WI38 (cell line): ENCODE data around the gene SLC7A7.
"Not testable (repeated sequence)": the region's sequence is repeated elsewhere in the genome, so short reads cannot be mapped to it uniquely, and the experiment has no call there.

Source experiments
- H3K4me3 ChIP-seq: 2 replicates; pipeline ENCODE4 v1.5.1; 2011; ENCODE audit warnings: low read depth, mild to moderate bottlenecking, control low read depth, low read length
- TF ChIP-seq, protein P1 (sequence below): IDR thresholded peaks from 2 replicates; pipeline ENCODE4 v1.5.1; 2012; ENCODE audit warnings: low read depth, mild to moderate bottlenecking, control low read depth, low read length

The SLC7A7 gene

DNA sequence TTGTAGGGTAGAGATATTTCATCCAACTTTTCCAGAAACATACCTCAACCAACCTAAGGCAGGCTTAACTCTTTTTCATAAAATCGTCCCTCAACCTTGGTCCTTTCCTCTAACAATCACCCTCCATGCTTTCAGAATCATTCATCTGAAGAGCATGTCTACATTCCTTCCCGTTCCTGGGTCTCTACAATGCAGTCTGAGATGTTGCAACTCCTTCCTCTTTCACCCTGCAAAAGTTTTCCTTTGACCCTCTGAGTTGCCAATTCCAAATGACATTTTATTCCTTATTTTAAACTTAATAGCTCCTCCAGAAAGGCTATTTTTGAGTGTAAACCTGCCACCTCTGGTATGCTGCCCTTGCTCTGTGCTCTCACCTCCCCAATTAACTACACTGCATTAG is 16.7 kb downstream of the SLC7A7 start:
- TF ChIP-seq, protein P1, sequence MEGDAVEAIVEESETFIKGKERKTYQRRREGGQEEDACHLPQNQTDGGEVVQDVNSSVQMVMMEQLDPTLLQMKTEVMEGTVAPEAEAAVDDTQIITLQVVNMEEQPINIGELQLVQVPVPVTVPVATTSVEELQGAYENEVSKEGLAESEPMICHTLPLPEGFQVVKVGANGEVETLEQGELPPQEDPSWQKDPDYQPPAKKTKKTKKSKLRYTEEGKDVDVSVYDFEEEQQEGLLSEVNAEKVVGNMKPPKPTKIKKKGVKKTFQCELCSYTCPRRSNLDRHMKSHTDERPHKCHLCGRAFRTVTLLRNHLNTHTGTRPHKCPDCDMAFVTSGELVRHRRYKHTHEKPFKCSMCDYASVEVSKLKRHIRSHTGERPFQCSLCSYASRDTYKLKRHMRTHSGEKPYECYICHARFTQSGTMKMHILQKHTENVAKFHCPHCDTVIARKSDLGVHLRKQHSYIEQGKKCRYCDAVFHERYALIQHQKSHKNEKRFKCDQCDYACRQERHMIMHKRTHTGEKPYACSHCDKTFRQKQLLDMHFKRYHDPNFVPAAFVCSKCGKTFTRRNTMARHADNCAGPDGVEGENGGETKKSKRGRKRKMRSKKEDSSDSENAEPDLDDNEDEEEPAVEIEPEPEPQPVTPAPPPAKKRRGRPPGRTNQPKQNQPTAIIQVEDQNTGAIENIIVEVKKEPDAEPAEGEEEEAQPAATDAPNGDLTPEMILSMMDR = no peak
- H3K4me3 ChIP-seq = no peak overlapping the region

DNA sequence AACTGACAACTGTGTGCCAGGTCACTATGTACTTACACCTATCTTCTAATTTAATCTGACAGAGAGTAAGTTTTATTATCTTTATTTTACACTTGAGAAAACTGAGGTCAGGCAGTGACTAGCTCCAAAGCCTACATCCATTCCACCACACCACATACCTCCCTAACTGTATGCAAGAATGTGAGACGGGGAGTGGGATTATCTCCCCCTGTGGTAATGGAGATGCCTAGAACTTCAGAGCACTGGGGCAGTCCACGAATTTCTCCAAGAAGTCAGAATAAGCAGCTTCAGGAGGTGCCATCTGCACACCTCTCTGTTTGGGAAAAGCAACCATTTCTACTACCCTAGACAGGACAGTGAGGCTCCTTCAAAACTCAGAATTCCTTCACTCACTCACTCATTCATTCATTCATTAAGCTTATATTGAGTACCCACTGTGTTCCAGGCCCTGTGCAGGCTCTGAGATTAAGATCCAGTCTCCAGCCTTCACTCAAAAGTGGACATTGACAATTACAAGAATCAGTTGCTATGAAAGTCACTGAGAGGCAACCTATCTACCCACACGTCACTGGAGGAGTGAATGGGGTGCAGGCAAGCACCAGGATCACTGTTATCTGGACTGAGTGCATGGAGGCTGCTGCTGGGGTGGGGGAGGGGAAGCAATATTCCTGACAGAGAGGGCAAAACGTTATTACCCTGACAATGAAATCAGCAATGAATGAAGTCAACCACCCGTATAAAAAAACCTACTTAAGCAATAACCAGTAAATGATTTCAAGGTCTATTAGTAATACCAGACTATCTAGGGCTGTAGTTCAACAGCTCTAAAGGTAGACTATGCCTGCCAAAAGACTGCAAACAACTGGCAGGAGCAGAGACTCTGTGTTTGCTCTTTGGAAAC is 18.0 kb downstream of the SLC7A7 start:
- TF ChIP-seq, protein P1 = no peak
- H3K4me3 ChIP-seq = no peak overlapping the region

DNA sequence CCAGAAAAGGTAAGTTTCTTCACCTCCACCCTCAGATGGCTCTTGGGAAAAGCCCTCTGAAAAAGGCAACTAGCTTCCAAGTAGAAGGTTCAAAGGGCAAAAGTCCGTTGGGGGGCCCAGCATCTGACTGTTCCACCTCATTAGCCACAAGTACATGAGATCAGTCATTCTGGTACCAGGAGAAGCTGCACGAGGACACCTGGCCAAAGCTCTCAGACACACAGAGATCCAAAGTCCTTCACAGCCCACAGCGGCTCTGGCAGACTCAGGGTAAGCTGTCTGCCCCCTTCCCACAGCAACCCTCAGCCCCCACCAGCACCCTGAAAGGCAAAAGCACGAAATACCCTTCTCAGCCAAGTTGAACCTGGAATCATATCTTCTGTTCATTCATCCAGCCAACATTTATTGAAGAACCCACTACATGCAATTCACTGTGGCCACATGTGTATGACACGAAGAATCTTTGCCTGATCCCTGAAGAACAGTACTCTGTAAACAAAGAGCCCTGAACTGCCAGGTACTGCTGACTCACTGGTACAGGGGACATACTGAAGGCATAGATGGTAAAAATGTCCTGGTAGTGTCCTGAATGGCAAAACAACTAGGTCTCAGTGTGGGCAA is 19.0 kb downstream of the SLC7A7 start:
- TF ChIP-seq, protein P1 = no peak
- H3K4me3 ChIP-seq = no peak overlapping the region

DNA sequence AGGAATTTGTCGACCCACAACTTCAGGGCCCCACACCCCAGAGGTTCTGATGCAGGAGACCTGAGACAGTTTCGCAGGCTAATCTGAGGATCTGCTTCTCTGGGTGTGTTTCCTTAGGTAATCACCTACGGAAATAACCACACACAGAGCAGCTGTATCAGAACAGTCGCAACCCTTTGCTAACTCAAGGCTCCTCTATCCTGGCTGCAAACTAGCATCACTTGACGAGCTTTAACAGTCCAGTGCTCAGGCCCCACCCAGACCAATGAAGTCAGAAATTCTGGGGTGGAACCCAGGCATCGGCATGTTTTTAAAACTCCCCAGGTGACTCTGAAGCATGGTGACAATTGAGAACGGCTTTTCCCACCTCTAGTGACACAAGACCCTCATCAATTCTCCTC is 20.7 kb downstream of the SLC7A7 start:
- H3K4me3 ChIP-seq = no peak overlapping the region
- TF ChIP-seq, protein P1 = no peak

GRCh38 chr14:22793976-22794375 is 21.3 kb downstream of the SLC7A7 start:
- H3K4me3 ChIP-seq = no peak overlapping the region
- TF ChIP-seq, protein P1 = no peak

DNA sequence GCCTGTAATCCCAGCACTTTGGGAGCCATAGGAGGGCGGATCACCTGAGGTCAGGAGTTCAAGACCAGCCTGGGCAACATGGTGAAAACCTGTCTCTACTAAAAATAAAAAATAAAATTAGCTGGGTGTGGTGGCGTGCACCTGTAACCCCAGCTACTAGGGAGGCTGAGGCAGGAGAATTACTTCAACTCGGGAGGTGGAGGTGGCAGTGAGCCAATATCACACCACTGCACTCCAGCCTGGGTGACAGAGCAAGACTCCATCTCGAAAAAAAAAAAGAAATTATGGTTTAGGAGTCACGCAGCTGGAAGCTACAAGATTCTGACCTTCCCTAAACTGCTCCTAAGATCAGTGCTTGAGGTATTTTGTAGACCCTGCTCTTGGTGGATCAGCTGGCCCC is 21.7 kb downstream of the SLC7A7 start:
- not testable (repeated sequence) for H3K4me3 ChIP-seq

- no peak overlapping the region for H3K4me3 ChIP-seq
- TF ChIP-seq, protein P1 = no peak
These were observed 23.1 kb downstream of the SLC7A7 start for GRCh38 chr14:22792158-22792557.
